Activated T-cell treated with anti-CD3 and anti-CD28 coated beads, Interleukin-2, amount 50 U/mL, for 72 hours (primary cell): Measurements from ENCODE around the gene EFCAB13. TPM values are rescaled to one million over a fixed set of nuclear protein-coding genes. Genes with fewer than 3 reads are reported as not detected.

ENCODE experiments used
- ATAC-seq, 2 donors: fragments of 150-1000 bp; cut with Tn5 transposase; replicated peaks in 1 of 2; 2 replicates each; pipeline ENCODE4 v1.10.0; 2021; ENCODE audit warnings: moderate library complexity in 2 of 2, mild to moderate bottlenecking in 1 of 2
- DNase-seq, 2 donors: peaks; one replicate each; pipeline ENCODE4 v3.0.0; 2021 to 2022; ENCODE audit warnings: mixed read lengths in 1 of 2
- H3K27ac Mint-ChIP-seq: one replicate; pipeline ENCODE4 v1.8.0; 2022; ENCODE audit warnings: mild to moderate bottlenecking, moderate library complexity, mixed read lengths
- H3K27me3 Mint-ChIP-seq: one replicate; pipeline ENCODE4 v1.8.0; 2022; ENCODE audit warnings: low read depth, mixed read lengths
- H3K36me3 Mint-ChIP-seq, 2 donors: one replicate each; pipeline ENCODE4 v1.8.0; 2022; ENCODE audit warnings: mixed read lengths in 2 of 2, mild to moderate bottlenecking in 1 of 2; ENCODE audit not compliant: insufficient read depth in 2 of 2
- H3K4me1 Mint-ChIP-seq: one replicate; pipeline ENCODE4 v1.8.0; 2022; ENCODE audit warnings: low read depth, mixed read lengths
- H3K4me3 Mint-ChIP-seq, 2 donors: one replicate each; pipeline ENCODE4 v1.8.0; 2022; ENCODE audit warnings: mild to moderate bottlenecking in 2 of 2, mixed read lengths in 2 of 2, moderate library complexity in 2 of 2
- H3K9me3 Mint-ChIP-seq, 2 donors: one replicate each; pipeline ENCODE4 v1.8.0; 2022; ENCODE audit warnings: mixed read lengths in 2 of 2
- total RNA-seq, 2 donors: library from RNA; stranded (reverse); gene quantifications; one replicate each; pipeline ENCODE4 v1.2.3, GENCODE V29; 2022

EFCAB13 gene
- total RNA-seq, 2 donors from 2014 or later = 5.9 to 9.0 TPM

GRCh38 chr17:47285003-47285402 is 38.8 kb upstream of the EFCAB13 start:
- Mint-ChIP-seq H3K27ac (no peak overlapping the region), H3K9me3 (no peaks in the 10 kb centered on the region), H3K36me3 (no peaks in the 10 kb centered on the region), H3K4me3 (no peak overlapping the region), H3K27me3 (peaks cover 11% of the 10 kb centered on the region), H3K4me1 (peaks cover 5% of the 10 kb centered on the region)
- ATAC-seq (no peak), DNase-seq (no peak)

- peaks cover 5% of the 10 kb centered on the region for H3K4me1 Mint-ChIP-seq
- ATAC-seq (peak; percentile 46 to 85), DNase-seq (peak in 1 of 2 donors; percentile 20)
- no peaks in the 10 kb centered on the region for H3K36me3 Mint-ChIP-seq
- H3K4me3 Mint-ChIP-seq = peak overlapping the region in 1 of 2 donors; percentile 23
- peaks cover 13% of the 10 kb centered on the region for H3K27me3 Mint-ChIP-seq
- H3K9me3 Mint-ChIP-seq = no peaks in the 10 kb centered on the region
- H3K27ac Mint-ChIP-seq = no peak overlapping the region
Observed at GRCh38 chr17:47286198-47286914, 37.4 kb upstream of the EFCAB13 start.

GRCh38 chr17:47287068-47287467 is 36.7 kb upstream of the EFCAB13 start:
- no peaks in the 10 kb centered on the region for H3K36me3 Mint-ChIP-seq
- H3K4me1 Mint-ChIP-seq = peaks cover 5% of the 10 kb centered on the region

GRCh38 chr17:47287639-47288038 is 36.1 kb upstream of the EFCAB13 start:
- H3K27me3 Mint-ChIP-seq = peaks cover 17% of the 10 kb centered on the region
- no peaks in the 10 kb centered on the region for H3K9me3 Mint-ChIP-seq
- ATAC-seq = no peak
- H3K4me3 Mint-ChIP-seq = no peak overlapping the region
- DNase-seq = no peak
- peaks cover 5% of the 10 kb centered on the region for H3K4me1 Mint-ChIP-seq
- no peak overlapping the region for H3K27ac Mint-ChIP-seq
- H3K36me3 Mint-ChIP-seq = no peaks in the 10 kb centered on the region

More at GRCh38 chr17:47287068-47287467, 36.7 kb upstream of the EFCAB13 start:
- peak overlapping the region in 1 of 2 donors; percentile 23 for H3K4me3 Mint-ChIP-seq
- DNase-seq (no peak), ATAC-seq (peak in 1 of 2 donors; percentile 38)
- no peaks in the 10 kb centered on the region for H3K9me3 Mint-ChIP-seq
- H3K27me3 Mint-ChIP-seq = peaks cover 17% of the 10 kb centered on the region
- H3K27ac Mint-ChIP-seq = no peak overlapping the region

GRCh38 chr17:47288531-47289116 is 35.1 kb upstream of the EFCAB13 start:
- ATAC-seq (no peak), DNase-seq (no peak)
- no peaks in the 10 kb centered on the region for H3K9me3 Mint-ChIP-seq
- H3K4me1 Mint-ChIP-seq = peaks cover 5% of the 10 kb centered on the region
- peaks cover 17% of the 10 kb centered on the region for H3K27me3 Mint-ChIP-seq
- H3K36me3 Mint-ChIP-seq = no peaks in the 10 kb centered on the region
- H3K4me3 Mint-ChIP-seq = no peak overlapping the region
- H3K27ac Mint-ChIP-seq = no peak overlapping the region

DNA sequence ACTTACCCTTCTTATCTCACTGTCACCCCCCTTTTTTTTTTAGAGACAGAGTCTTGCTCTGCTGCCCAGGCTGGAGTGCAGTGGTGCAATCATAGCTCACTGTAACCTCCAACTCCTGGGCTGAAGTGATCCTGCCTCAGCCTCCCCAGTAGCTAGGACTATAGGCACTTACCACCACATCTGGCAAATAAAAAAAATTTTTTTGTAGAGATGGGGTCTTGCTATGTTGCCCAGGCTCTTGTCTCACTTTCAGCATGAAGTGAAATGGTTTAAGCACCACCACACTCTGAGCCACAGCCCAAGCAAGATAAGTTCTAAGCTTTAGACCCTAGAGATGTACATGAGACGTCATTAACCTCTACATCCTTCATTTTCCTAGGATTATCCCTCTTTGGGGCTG is 34.5 kb upstream of the EFCAB13 start:
- Mint-ChIP-seq H3K9me3 (no peaks in the 10 kb centered on the region), H3K4me3 (no peak overlapping the region), H3K4me1 (peaks cover 5% of the 10 kb centered on the region), H3K27ac (no peak overlapping the region), H3K27me3 (peaks cover 17% of the 10 kb centered on the region), H3K36me3 (no peaks in the 10 kb centered on the region)
- ATAC-seq (no peak), DNase-seq (no peak)

GRCh38 chr17:47290870-47291241 is 32.9 kb upstream of the EFCAB13 start:
- peaks cover 5% of the 10 kb centered on the region for H3K4me1 Mint-ChIP-seq
- peaks cover 16% of the 10 kb centered on the region for H3K27me3 Mint-ChIP-seq
- H3K36me3 Mint-ChIP-seq = no peaks in the 10 kb centered on the region
- H3K9me3 Mint-ChIP-seq = no peaks in the 10 kb centered on the region
- DNase-seq = no peak
- H3K27ac Mint-ChIP-seq = no peak overlapping the region
- no peak overlapping the region for H3K4me3 Mint-ChIP-seq
- no peak for ATAC-seq

DNA sequence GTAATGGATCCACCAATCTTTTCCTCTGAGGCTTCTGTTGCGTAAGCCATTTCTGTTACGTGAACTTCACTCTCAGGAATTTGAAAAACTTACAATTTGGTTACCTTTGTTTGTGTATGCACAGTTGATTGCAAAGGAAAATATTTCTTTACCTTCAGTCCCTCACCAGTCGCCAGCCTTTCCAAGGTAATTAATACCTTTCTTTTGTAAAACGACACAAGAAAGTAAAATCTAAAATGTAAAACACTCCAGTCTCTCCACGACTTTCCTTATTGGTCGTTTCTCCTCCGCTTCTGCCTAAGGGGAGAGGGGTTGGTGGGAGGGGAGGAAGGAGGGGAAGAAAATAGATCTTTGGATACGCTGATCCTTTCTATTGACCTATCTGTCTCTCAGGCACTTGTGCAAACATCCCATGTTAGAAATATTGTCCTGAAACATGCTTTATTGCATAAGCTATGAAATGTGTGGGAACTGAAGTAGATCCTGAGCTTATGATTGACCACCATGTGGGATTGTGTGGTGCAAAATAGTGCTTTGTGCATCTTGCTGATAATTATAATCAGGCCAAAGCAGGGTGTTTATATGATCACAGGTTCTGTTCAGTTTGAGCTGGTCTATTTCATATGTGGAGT is 32.4 kb upstream of the EFCAB13 start:
- no peak overlapping the region for H3K4me3 Mint-ChIP-seq
- ATAC-seq (no peak), DNase-seq (no peak)
- no peaks in the 10 kb centered on the region for H3K9me3 Mint-ChIP-seq
- peaks cover under 1% of the 10 kb centered on the region for H3K4me1 Mint-ChIP-seq
- H3K36me3 Mint-ChIP-seq = no peaks in the 10 kb centered on the region
- no peak overlapping the region for H3K27ac Mint-ChIP-seq
- peaks cover 11% of the 10 kb centered on the region for H3K27me3 Mint-ChIP-seq

GRCh38 chr17:47292206-47292605 is 31.5 kb upstream of the EFCAB13 start:
- no peak overlapping the region for H3K4me3 Mint-ChIP-seq
- H3K36me3 Mint-ChIP-seq = no peaks in the 10 kb centered on the region
- DNase-seq (no peak), ATAC-seq (no peak)
- H3K9me3 Mint-ChIP-seq = no peaks in the 10 kb centered on the region
- no peaks in the 10 kb centered on the region for H3K4me1 Mint-ChIP-seq
- no peak overlapping the region for H3K27ac Mint-ChIP-seq
- peaks cover 11% of the 10 kb centered on the region for H3K27me3 Mint-ChIP-seq

DNA sequence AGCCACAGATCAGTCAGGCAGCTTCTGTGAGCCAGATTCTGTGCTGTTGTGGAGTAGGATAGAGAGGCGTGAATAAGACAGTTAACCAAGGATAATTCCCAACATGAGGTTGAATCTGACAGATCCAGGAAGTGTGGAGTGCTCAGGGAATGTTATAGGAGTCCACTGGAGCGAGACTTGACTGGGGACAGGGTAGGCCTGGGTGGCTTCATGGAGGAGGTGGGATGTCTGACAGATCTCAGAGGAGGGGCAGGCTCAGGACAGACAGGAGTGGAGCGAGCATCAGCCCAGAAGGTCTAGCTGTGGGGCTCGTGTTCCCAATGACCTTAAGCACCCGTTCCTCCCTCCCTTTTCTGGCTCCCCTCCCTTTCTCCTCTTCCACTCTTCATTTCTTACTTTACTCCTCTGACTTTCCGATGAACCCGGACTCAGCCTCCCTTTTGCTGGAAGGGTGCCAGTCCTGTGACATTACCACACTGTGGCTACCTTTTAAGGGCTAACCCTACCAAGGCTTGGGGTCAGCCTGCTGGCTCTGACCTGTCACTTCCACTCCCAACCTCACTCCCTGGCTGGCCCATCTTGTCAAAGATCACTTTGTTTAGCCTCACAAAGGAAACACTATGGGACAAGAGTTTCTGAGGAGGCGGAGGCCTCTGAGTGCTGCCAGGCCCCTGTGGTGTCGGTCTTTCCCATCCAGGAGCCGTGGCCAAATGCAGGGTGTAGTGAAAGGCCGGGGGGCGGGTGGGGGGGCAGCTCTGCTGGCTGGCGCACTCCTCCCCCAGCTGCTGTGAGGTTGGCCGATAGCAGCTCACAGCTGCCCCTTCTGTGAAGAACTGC is 28.5 kb upstream of the EFCAB13 start:
- no peak overlapping the region for H3K27ac Mint-ChIP-seq
- H3K36me3 Mint-ChIP-seq = no peaks in the 10 kb centered on the region
- H3K9me3 Mint-ChIP-seq = no peaks in the 10 kb centered on the region

GRCh38 chr17:47295874-47296255 is 27.9 kb upstream of the EFCAB13 start:
- Mint-ChIP-seq H3K4me3 (no peak overlapping the region), H3K36me3 (no peaks in the 10 kb centered on the region), H3K27me3 (peaks cover 6% of the 10 kb centered on the region), H3K9me3 (no peaks in the 10 kb centered on the region), H3K27ac (no peak overlapping the region), H3K4me1 (peaks cover 5% of the 10 kb centered on the region)
- no peak for DNase-seq
- no peak for ATAC-seq

More for the DNA sequence above, 28.5 kb upstream of the EFCAB13 start:
- no peak for ATAC-seq
- Mint-ChIP-seq H3K4me3 (no peak overlapping the region), H3K27me3 (peaks cover 6% of the 10 kb centered on the region), H3K4me1 (no peaks in the 10 kb centered on the region)
- no peak for DNase-seq

DNA sequence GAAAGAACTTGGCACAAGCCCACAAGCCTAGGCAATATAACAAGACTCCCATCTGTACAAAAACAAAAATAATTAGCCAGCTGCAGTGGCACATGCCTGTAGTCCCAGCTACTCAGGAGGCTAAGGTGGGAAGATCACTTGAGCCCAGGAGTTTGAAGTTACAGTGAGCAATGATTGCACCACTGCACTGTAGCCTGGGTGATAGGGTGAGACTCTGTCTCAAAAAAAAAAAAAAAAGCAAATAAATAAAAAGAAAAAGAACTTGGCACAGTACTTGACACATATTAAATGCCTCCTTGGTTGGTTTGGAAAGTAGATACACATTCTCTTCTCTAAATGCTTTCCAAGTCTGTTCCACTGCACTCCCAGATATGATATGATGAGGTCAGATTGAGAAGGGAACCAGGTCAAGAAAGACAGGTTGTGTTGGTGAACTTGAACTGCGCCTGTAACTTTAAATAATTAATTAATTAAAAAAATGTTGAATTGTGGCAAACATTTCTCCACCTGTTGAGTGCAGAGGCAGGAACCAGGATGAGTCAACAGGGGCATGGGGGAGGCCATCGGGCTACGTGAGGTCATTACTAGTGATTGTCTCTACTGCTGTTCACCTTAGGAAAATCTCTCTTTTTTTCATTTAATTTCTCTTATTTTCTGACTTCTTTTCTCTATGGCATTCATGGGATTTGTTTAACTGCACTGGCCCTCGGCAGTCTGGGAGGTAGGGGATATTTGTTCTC is 25.9 kb upstream of the EFCAB13 start:
- no peaks in the 10 kb centered on the region for H3K27me3 Mint-ChIP-seq
- peaks cover 10% of the 10 kb centered on the region for H3K4me1 Mint-ChIP-seq
- no peak for ATAC-seq
- DNase-seq = no peak
- no peak overlapping the region for H3K4me3 Mint-ChIP-seq
- peaks cover 0 to 6% of the 10 kb centered on the region in 2 donors for H3K36me3 Mint-ChIP-seq
- H3K9me3 Mint-ChIP-seq = peaks cover 0 to 4% of the 10 kb centered on the region in 2 donors
- H3K27ac Mint-ChIP-seq = no peak overlapping the region
